ENCODE measurements around the gene TTBK2.
"Not testable (repeated sequence)": the region's sequence is repeated elsewhere in the genome, so short reads cannot be mapped to it uniquely, and the experiment has no call there.

Gene TTBK2

GRCh38 chr15:42820811-42821210 lies 99.8 kb downstream of the TTBK2 start:
- DNase-seq: no peak

GRCh38 chr15:42819786-42820185 lies 100.8 kb downstream of the TTBK2 start:
- DNase-seq: no peak

- DNase-seq: no peak
Observed at GRCh38 chr15:42811433-42811832, 109.1 kb downstream of the TTBK2 start.

GRCh38 chr15:42808913-42809312 lies 111.7 kb downstream of the TTBK2 start:
- DNase-seq: no peak

- no peak for DNase-seq
Observed at GRCh38 chr15:42805266-42805665, 115.3 kb downstream of the TTBK2 start.

- no peak for DNase-seq
Observed at GRCh38 chr15:42804739-42805138, 115.8 kb downstream of the TTBK2 start.

- DNase-seq: no peak
Observed at GRCh38 chr15:42803436-42803835, 117.1 kb downstream of the TTBK2 start.

GRCh38 chr15:42802168-42802567 lies 118.4 kb downstream of the TTBK2 start:
- no peak for DNase-seq

- no peak for DNase-seq
Observed at GRCh38 chr15:42800731-42801474, 119.7 kb downstream of the TTBK2 start.

GRCh38 chr15:42798802-42799201 lies 121.8 kb downstream of the TTBK2 start:
- no peak for DNase-seq

- DNase-seq: no peak
Observed at GRCh38 chr15:42796955-42797782, 123.4 kb downstream of the TTBK2 start.

- DNase-seq: no peak
Observed at GRCh38 chr15:42788725-42789124, 131.9 kb downstream of the TTBK2 start.

- no peak for DNase-seq
Observed at GRCh38 chr15:42786978-42787377, 133.6 kb downstream of the TTBK2 start.

GRCh38 chr15:42785569-42785968 lies 135.0 kb downstream of the TTBK2 start:
- DNase-seq: no peak

GRCh38 chr15:42784705-42785104 lies 135.9 kb downstream of the TTBK2 start:
- DNase-seq: no peak

GRCh38 chr15:42782716-42783115 lies 137.9 kb downstream of the TTBK2 start:
- DNase-seq: no peak

GRCh38 chr15:42775416-42775815 lies 145.2 kb downstream of the TTBK2 start:
- DNase-seq: no peak

- no peak for DNase-seq
Observed at GRCh38 chr15:42772901-42773300, 147.7 kb downstream of the TTBK2 start.

- DNase-seq: no peak
Observed at GRCh38 chr15:42772144-42772543, 148.4 kb downstream of the TTBK2 start.

GRCh38 chr15:42766109-42766508 lies 154.5 kb downstream of the TTBK2 start:
- DNase-seq: not testable (repeated sequence)

GRCh38 chr15:42764154-42764731 lies 156.3 kb downstream of the TTBK2 start:
- DNase-seq: not testable (repeated sequence)

- not testable (repeated sequence) for DNase-seq
Observed at GRCh38 chr15:42761813-42762212, 158.8 kb downstream of the TTBK2 start.

GRCh38 chr15:42760759-42761158 lies 159.8 kb downstream of the TTBK2 start:
- DNase-seq: no peak

- DNase-seq: no peak
Observed at GRCh38 chr15:42759093-42759492, 161.5 kb downstream of the TTBK2 start.
